ENCODE measurements around the gene SCYGR5. TPM values are rescaled to one million over a fixed set of nuclear protein-coding genes. Genes with fewer than 3 reads are reported as not detected.

The SCYGR5 gene
- total RNA-seq, 4 donors from 2014 or later, result not detected

DNA sequence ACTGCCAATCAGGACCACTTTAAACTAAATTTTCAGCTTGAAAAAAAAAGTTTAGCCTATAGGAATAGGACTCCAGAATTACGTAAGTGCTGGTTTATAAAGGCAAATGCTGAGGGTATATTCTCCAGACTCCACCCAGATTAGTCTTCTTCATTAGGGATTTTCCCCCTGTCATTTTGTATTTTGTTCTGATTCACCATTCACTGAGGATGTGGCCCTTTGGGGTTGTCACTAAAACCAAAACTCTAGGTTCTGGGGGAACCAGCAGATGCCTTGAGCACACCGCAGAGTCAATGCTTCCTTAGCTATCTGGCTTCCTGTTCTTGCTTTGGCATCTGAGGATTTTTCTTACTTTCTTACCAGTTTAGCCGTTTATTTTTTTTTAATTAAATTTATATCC lies 38.8 kb upstream of the SCYGR5 start:
- H3K36me3 ChIP-seq, result no peaks in the 10 kb centered on the region
- H3K9me3 ChIP-seq, result no peaks in the 10 kb centered on the region
- DNase-seq (ENCODE audit: extremely low spot score), result no peak
- peaks cover 0 to 6% (median 0%) of the 10 kb centered on the region in 4 donors for H3K27me3 ChIP-seq
- H3K4me1 ChIP-seq, result no peaks in the 10 kb centered on the region
- WGBS, result 85% methylated on average over 3 of the region's 3 CpGs
- intact Hi-C loops (cut with DNase I), result no loop called here
- H3K27ac ChIP-seq (replicated peaks in 1 of 4), result no peak overlapping the region
- TF ChIP-seq EP300 (IDR thresholded peaks at IDR 0.05) (no peak), CTCF (IDR thresholded peaks at IDR 0.05) (no peak), POLR2A (IDR thresholded peaks at IDR 0.05; ENCODE audit: low read depth) (no peak), POLR2AphosphoS5 (IDR thresholded peaks at IDR 0.05) (no peak)
- H3K4me3 ChIP-seq, result no peak overlapping the region

- Histone ChIP-seq H3K4me1 (no peaks in the 10 kb centered on the region), H3K27me3 (peaks cover 0 to 6% (median 0%) of the 10 kb centered on the region in 4 donors), H3K4me3 (no peak overlapping the region), H3K27ac (replicated peaks in 1 of 4) (no peak overlapping the region), H3K9me3 (no peaks in the 10 kb centered on the region), H3K36me3 (no peaks in the 10 kb centered on the region)
- no peak for TF ChIP-seq POLR2AphosphoS5 (IDR thresholded peaks at IDR 0.05)
- no peak for TF ChIP-seq EP300 (IDR thresholded peaks at IDR 0.05)
- no peak for TF ChIP-seq POLR2A (IDR thresholded peaks at IDR 0.05; ENCODE audit: low read depth)
- TF ChIP-seq CTCF (IDR thresholded peaks at IDR 0.05), result no peak
- intact Hi-C loops (cut with DNase I), result no loop called here
- 74% methylated on average over 7 of the region's 7 CpGs for whole genome bisulfite sequencing
- no peak for DNase-seq (ENCODE audit: extremely low spot score)
These were observed 37.2 kb upstream of the SCYGR5 start for GRCh38 chr2:227629435-227629834.

DNA sequence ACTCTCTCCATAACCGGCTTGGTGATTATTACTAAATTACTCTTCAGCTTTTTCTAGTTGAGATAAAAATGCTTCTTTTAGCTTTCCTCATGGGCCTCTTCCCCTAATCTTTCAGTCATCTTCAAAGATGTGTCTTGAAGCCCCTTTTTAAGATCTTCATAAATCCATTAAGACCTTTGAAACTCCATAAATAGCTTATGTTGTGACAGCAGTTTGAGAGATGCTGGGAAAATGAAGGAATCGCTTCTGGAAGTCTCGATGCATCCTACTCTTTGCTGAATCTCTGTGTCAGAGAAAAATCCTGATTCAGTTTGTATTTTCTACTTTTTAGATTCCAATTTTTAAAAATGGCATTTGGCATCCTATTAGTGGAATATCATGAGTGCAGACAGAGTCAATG lies 36.3 kb upstream of the SCYGR5 start:
- 66% methylated on average over 3 of the region's 3 CpGs for WGBS

GRCh38 chr2:227632827-227633226 lies 33.8 kb upstream of the SCYGR5 start:
- no peak overlapping the region for H3K27ac ChIP-seq (replicated peaks in 1 of 4)
- intact Hi-C loops (cut with DNase I), result no loop called here
- H3K9me3 ChIP-seq, result no peaks in the 10 kb centered on the region
- no peak for DNase-seq (ENCODE audit: extremely low spot score)
- H3K4me3 ChIP-seq, result no peak overlapping the region
- no peaks in the 10 kb centered on the region for H3K4me1 ChIP-seq
- WGBS, result 86% methylated on average over 6 of the region's 6 CpGs
- TF ChIP-seq EP300 (IDR thresholded peaks at IDR 0.05), result no peak
- TF ChIP-seq POLR2AphosphoS5 (IDR thresholded peaks at IDR 0.05), result no peak
- no peak for TF ChIP-seq CTCF (IDR thresholded peaks at IDR 0.05)
- no peak for TF ChIP-seq POLR2A (IDR thresholded peaks at IDR 0.05; ENCODE audit: low read depth)
- H3K27me3 ChIP-seq, result peaks cover 0 to 6% (median 0%) of the 10 kb centered on the region in 4 donors
- no peaks in the 10 kb centered on the region for H3K36me3 ChIP-seq

More for the DNA sequence above, 36.3 kb upstream of the SCYGR5 start:
- intact Hi-C loops (cut with DNase I), result no loop called here
- Histone ChIP-seq H3K36me3 (no peaks in the 10 kb centered on the region), H3K27ac (replicated peaks in 1 of 4) (no peak overlapping the region), H3K9me3 (no peaks in the 10 kb centered on the region), H3K4me3 (no peak overlapping the region), H3K27me3 (peaks cover 0 to 6% (median 0%) of the 10 kb centered on the region in 4 donors), H3K4me1 (no peaks in the 10 kb centered on the region)
- DNase-seq (ENCODE audit: extremely low spot score), result no peak
- TF ChIP-seq POLR2A (IDR thresholded peaks at IDR 0.05; ENCODE audit: low read depth) (no peak), CTCF (IDR thresholded peaks at IDR 0.05) (no peak), POLR2AphosphoS5 (IDR thresholded peaks at IDR 0.05) (no peak)

- Histone ChIP-seq H3K27ac (replicated peaks in 1 of 4) (no peak overlapping the region), H3K27me3 (no peaks in the 10 kb centered on the region), H3K9me3 (no peaks in the 10 kb centered on the region), H3K4me1 (no peaks in the 10 kb centered on the region), H3K4me3 (no peak overlapping the region), H3K36me3 (no peaks in the 10 kb centered on the region)
- intact Hi-C loops (cut with DNase I), result no loop called here
- 57% methylated on average over 3 of the region's 3 CpGs for WGBS
- DNase-seq (ENCODE audit: extremely low spot score), result no peak
- TF ChIP-seq EP300 (IDR thresholded peaks at IDR 0.05) (no peak), CTCF (IDR thresholded peaks at IDR 0.05) (no peak), POLR2A (IDR thresholded peaks at IDR 0.05; ENCODE audit: low read depth) (no peak), POLR2AphosphoS5 (IDR thresholded peaks at IDR 0.05) (no peak)
These were observed 32.4 kb upstream of the SCYGR5 start for GRCh38 chr2:227634201-227634600.

Data from esophagus muscularis mucosa (tissue), 4 donors.